Retina (tissue), 1 donor: ENCODE measurements around the gene BLZF1.
"Not testable (repeated sequence)": the region's sequence is repeated elsewhere in the genome, so short reads cannot be mapped to it uniquely, and the experiment has no call there.

Experiments
- DNase-seq: peaks from one replicate; pipeline ENCODE4 v3.0.0-alpha.2; 2016

The BLZF1 gene

DNA sequence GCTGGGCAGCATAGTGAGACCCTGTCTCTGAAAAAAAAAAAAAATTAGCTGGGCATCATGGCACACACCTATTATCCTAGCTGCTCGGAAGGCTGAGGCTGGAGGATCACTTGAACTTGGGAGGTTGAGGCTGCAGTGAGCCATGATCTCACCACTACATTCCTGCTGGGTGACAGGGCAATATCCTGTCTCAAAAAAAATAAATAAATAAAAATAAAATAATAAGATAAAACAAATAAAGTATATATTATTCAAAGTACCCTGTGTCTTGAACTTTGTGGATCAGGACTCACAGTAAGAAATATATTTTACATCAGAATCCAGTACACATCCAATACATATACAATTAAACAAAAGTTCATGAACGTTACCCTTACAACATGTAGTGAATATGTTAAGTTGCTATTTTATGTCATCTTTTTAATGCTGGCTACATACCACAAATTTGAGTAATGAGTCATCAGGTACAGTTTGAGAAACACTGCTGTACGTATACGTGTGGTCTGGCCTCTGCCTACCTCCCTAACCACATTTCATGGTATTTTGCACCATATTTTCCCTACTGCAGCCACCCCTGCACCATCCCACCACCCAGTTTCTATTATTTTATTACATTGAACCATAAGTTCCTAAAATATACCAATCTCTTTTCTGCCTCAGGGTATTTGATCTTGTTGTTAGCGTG is 4.8 kb upstream of the BLZF1 start:
- no peak for DNase-seq

GRCh38 chr1:169364948-169365347 is 3.0 kb upstream of the BLZF1 start:
- no peak for DNase-seq

DNA sequence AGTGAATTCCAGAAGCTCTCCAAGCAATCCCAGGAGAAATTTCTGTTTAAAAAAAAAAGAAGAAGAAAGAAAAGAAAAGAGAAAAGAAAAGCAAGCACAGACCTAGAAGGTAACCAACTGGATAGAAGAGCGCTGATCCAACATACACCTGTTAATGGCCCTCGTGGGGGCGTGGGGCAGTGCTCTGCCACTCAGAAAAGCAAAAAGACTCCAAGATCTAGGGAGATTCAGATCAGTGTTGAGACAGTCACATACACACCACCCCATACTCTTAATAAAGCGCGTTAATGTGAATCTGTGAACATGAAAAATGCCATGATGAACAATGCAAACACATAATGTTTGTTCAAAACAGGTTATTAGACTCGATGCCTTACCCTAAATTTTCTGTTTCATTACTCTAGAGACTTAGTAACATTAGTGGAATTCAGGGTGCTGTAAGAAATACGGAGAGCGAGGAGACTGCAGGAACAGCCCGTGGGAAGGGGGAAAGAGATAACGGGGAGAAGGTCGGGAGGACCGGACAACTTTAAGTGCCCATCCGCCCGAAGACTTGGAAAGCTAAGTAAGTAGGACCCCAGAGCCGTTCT is 804 bp upstream of the BLZF1 start:
- DNase-seq = peak; percentile 3

DNA sequence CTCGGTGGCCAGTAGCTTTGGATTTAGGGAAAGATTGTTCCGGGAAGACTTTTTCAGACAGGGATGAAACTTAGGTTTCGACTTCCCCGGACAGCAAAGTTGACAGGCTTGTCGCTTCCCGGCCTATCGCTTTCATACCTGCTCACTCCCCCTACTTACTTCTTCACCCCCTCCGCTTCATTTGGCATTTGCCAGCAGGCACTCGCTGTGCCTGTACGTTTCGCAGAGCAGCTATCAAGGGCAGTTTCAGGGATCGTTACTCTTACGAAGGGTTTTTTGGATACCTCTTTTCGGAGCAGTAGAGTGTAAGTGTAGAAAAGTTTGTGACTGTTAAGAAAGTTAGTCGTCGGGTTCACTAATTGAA is 393 bp downstream of the BLZF1 start:
- no peak for DNase-seq

DNA sequence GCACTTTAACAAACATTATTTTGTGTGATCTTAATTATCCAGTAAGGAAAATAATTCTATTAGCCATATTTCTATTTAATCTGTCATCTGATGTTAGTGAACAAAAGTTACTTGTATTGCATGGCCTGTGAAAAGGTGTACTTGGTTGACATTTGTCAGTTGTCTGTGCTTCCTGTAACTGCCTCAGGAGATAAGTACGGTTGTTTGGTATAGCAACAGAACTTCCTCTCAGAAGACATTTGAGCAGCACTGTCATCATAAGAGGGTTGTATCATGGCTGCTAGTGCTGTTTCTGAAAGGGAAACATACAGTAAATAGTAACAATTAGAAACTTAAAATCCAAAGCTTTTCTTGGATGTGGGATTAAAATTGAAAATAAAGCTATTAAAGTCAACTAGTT is 3.4 kb downstream of the BLZF1 start:
- no peak for DNase-seq

DNA sequence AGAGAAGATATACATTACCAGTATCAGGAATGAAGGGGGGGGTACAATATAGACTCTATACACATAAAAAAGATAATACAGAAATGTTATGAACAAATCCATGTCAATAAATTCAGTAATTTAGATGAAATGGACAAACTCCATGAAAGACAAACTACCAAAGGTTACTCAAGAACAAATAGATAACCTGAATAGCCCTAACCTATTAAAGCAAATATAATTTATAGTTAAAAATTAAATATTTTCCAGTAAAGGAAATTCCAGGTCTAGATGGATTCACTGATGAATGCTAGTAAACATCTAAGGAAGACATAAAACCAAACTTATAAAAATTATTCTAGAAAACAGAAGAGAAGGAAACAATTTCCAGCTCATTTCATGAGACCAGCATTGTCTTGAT is 13.2 kb downstream of the BLZF1 start:
- DNase-seq = no peak

- DNase-seq = no peak
Measured at GRCh38 chr1:169383449-169383848, 15.5 kb downstream of the BLZF1 start.

DNA sequence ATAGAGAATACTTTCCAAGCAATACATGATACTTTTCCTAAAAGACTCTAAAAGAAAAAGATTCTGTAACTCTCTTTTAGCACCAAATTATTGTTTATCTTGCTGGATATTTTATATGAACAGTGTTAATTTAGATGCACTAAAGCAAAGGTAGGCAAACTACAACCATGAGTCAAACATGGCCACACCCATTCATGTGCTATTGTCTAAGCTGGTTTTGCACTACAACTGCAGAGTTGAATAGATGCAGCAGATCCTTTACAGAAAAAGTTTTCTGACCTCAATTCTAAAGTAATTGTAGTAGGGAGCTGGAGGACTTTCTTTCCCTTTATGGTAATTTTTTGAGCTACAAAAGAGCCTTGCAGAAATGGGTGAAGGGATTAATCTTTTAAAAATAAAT is 19.4 kb downstream of the BLZF1 start:
- DNase-seq = no peak

- DNase-seq = no peak
Measured at GRCh38 chr1:169390303-169390702, 22.3 kb downstream of the BLZF1 start.

- no peak for DNase-seq
Measured at GRCh38 chr1:169392406-169392805, 24.4 kb downstream of the BLZF1 start.

- no peak for DNase-seq
Measured at GRCh38 chr1:169395955-169396354, 28.0 kb downstream of the BLZF1 start.

GRCh38 chr1:169402578-169402977 is 34.6 kb downstream of the BLZF1 start:
- DNase-seq = not testable (repeated sequence)

DNA sequence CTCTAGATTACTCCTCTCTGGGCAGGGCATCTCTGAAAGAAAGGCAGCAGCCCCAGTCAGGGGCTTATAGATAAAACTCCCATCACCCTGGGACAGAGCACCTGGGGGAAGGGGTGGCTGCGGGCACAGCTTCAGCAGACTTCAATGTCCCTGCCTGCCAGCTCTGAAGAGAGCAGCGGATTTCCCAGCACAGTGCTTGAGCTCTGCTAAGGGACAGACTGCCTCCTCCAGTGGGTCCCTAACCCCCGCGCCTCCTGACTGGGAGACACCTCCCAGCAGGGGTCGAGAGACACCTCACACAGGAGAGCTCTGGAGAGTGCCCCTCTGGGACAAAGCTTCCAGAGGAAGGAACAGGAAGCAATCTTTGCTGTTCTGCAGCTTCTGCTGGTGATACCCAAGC is 40.3 kb downstream of the BLZF1 start:
- DNase-seq = not testable (repeated sequence)

DNA sequence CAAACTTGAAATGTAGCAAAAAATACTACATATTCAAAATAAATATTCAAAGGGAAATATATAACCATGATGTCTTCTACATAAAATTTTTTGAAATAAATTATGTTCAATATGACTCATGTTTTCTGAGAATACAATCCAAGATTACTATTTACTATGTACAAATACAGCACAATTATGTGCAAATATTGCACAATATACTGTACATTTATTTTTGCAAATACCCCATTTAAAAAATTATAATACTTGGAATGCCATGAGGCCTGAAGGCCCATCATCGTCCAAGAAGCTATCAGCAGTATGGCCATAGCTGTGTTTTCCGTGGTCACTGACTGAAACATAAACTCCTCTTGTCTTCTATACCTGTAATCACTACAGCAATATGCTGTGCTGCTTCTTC is 47.0 kb downstream of the BLZF1 start:
- no peak for DNase-seq

- no peak for DNase-seq
Measured at GRCh38 chr1:169421309-169421708, 53.3 kb downstream of the BLZF1 start.

DNA sequence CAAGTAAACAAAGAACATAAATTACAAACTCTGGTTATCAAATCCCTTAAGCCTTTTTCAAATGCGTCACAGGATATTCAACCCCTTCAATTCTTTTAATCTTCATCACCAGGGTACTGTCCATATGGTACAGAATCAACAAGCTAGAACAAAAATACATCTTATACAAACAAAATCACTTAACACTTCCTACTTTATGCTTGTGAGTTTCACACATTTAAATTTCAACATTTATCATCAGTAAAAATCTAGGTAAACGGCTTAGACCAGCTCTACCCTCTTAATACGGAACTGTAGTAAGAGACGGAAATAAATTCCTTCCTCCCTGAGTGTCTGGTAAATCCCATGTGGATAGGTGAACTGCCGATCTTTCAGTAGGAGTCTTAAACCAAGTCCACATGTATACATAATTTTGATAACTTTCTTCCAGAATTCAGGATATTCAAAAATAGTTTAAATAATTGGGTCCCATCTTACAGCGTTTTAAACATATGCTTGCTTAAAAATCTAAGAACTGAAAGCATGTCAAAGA is 58.2 kb downstream of the BLZF1 start:
- DNase-seq = no peak

GRCh38 chr1:169427081-169427641 is 59.2 kb downstream of the BLZF1 start, which contains the start of gene CCDC181:
Gene CCDC181 (minus strand): TSS chr1:169427474. CDS start chr1:169424927, 2,547 bp downstream.
- DNase-seq = peak; percentile 94
